ENCODE results near the gene SIGLEC6.

Gene SIGLEC6

GRCh38 chr19:51548213-51548651 lies 16.8 kb upstream of the SIGLEC6 start:
- no peak overlapping the region for H3K4me3 ChIP-seq (ENCODE audit: low read depth in 1 of 2, low read length in 1 of 2)
- H3K4me1 ChIP-seq (ENCODE audit: control insufficient read depth in 1 of 2, insufficient read depth in 1 of 2, low read depth in 1 of 2, low read length in 1 of 2) = no peaks in the 10 kb centered on the region
- no peak overlapping the region for H3K27ac ChIP-seq
- H3K36me3 ChIP-seq = no peaks in the 10 kb centered on the region
- H3K9me3 ChIP-seq = no peaks in the 10 kb centered on the region
- peaks cover 97% of the 10 kb centered on the region for H3K27me3 ChIP-seq
- no peak for TF ChIP-seq CTCF (IDR thresholded peaks at IDR 0.05)

- Histone ChIP-seq H3K27ac (no peak overlapping the region), H3K27me3 (peaks cover 97% of the 10 kb centered on the region), H3K36me3 (no peaks in the 10 kb centered on the region), H3K4me1 (ENCODE audit: control insufficient read depth in 1 of 2, insufficient read depth in 1 of 2, low read depth in 1 of 2, low read length in 1 of 2) (no peaks in the 10 kb centered on the region), H3K9me3 (no peaks in the 10 kb centered on the region), H3K4me3 (ENCODE audit: low read depth in 1 of 2, low read length in 1 of 2) (no peak overlapping the region)
- no peak for TF ChIP-seq CTCF (IDR thresholded peaks at IDR 0.05)
Measured at GRCh38 chr19:51547397-51548212, 16.1 kb upstream of the SIGLEC6 start.

- Histone ChIP-seq H3K36me3 (no peaks in the 10 kb centered on the region), H3K9me3 (no peaks in the 10 kb centered on the region), H3K27ac (no peak overlapping the region), H3K4me3 (ENCODE audit: low read depth in 1 of 2, low read length in 1 of 2) (no peak overlapping the region), H3K27me3 (peaks cover 97% of the 10 kb centered on the region), H3K4me1 (ENCODE audit: control insufficient read depth in 1 of 2, insufficient read depth in 1 of 2, low read depth in 1 of 2, low read length in 1 of 2) (no peaks in the 10 kb centered on the region)
- no peak for TF ChIP-seq CTCF (IDR thresholded peaks at IDR 0.05)
Measured at GRCh38 chr19:51546650-51547396, 15.4 kb upstream of the SIGLEC6 start.

GRCh38 chr19:51546107-51546649 lies 14.7 kb upstream of the SIGLEC6 start:
- Histone ChIP-seq H3K27ac (no peak overlapping the region), H3K4me1 (ENCODE audit: control insufficient read depth in 1 of 2, insufficient read depth in 1 of 2, low read depth in 1 of 2, low read length in 1 of 2) (no peaks in the 10 kb centered on the region), H3K27me3 (peaks cover 96% of the 10 kb centered on the region)

GRCh38 chr19:51544038-51544437 lies 12.6 kb upstream of the SIGLEC6 start:
- Histone ChIP-seq H3K9me3 (no peaks in the 10 kb centered on the region), H3K27ac (no peak overlapping the region), H3K4me1 (ENCODE audit: control insufficient read depth in 1 of 2, insufficient read depth in 1 of 2, low read depth in 1 of 2, low read length in 1 of 2) (no peaks in the 10 kb centered on the region), H3K4me3 (ENCODE audit: low read depth in 1 of 2, low read length in 1 of 2) (no peak overlapping the region), H3K27me3 (peaks cover 78% of the 10 kb centered on the region), H3K36me3 (no peaks in the 10 kb centered on the region)
- no peak for TF ChIP-seq CTCF (IDR thresholded peaks at IDR 0.05)

More at GRCh38 chr19:51546107-51546649, 14.7 kb upstream of the SIGLEC6 start:
- no peaks in the 10 kb centered on the region for H3K36me3 ChIP-seq
- TF ChIP-seq CTCF (IDR thresholded peaks at IDR 0.05) = no peak
- H3K4me3 ChIP-seq (ENCODE audit: low read depth in 1 of 2, low read length in 1 of 2) = no peak overlapping the region
- no peaks in the 10 kb centered on the region for H3K9me3 ChIP-seq

Measured in neutrophil (primary cell).